ENCODE data around the gene TPRA1.

Gene TPRA1

GRCh38 chr3:127590593-127591465 is at the start of gene TPRA1:
Gene TPRA1 (minus strand): TSS chr3:127590733. CDS start chr3:127580146, 10,587 bp downstream.
- DNase-seq (ENCODE audit: low spot score): peak; percentile 89

- DNase-seq (ENCODE audit: low spot score): no peak
These were observed 49.5 kb upstream of the TPRA1 start for GRCh38 chr3:127640042-127640355.

GRCh38 chr3:127639173-127640041 is 48.9 kb upstream of the TPRA1 start:
- DNase-seq (ENCODE audit: low spot score): no peak

GRCh38 chr3:127637971-127638370 is 47.4 kb upstream of the TPRA1 start:
- DNase-seq (ENCODE audit: low spot score): no peak

- DNase-seq (ENCODE audit: low spot score): no peak
These were observed 47.0 kb upstream of the TPRA1 start for GRCh38 chr3:127637546-127637945.

- no peak for DNase-seq (ENCODE audit: low spot score)
These were observed 44.1 kb upstream of the TPRA1 start for GRCh38 chr3:127634653-127635052.

- no peak for DNase-seq (ENCODE audit: low spot score)
These were observed 41.7 kb upstream of the TPRA1 start for GRCh38 chr3:127632035-127632820.

- no peak for DNase-seq (ENCODE audit: low spot score)
These were observed 40.5 kb upstream of the TPRA1 start for GRCh38 chr3:127630811-127631714.

- DNase-seq (ENCODE audit: low spot score): no peak
These were observed 39.2 kb upstream of the TPRA1 start for GRCh38 chr3:127629467-127630403.

GRCh38 chr3:127628788-127629466 is 38.4 kb upstream of the TPRA1 start, which contains the start of gene PODXL2:
Gene PODXL2 (plus strand): TSS chr3:127629185. CDS start chr3:127629220, 35 bp downstream.
- peak; percentile 79 for DNase-seq (ENCODE audit: low spot score)

GRCh38 chr3:127628426-127628787 is 37.9 kb upstream of the TPRA1 start:
- no peak for DNase-seq (ENCODE audit: low spot score)

GRCh38 chr3:127625821-127626220 is 35.3 kb upstream of the TPRA1 start:
- no peak for DNase-seq (ENCODE audit: low spot score)

GRCh38 chr3:127624063-127624462 is 33.5 kb upstream of the TPRA1 start:
- no peak for DNase-seq (ENCODE audit: low spot score)

- DNase-seq (ENCODE audit: low spot score): no peak
These were observed 32.4 kb upstream of the TPRA1 start for GRCh38 chr3:127622772-127623576.

GRCh38 chr3:127622031-127622430 is 31.5 kb upstream of the TPRA1 start:
- DNase-seq (ENCODE audit: low spot score): no peak

- DNase-seq (ENCODE audit: low spot score): no peak
These were observed 30.3 kb upstream of the TPRA1 start for GRCh38 chr3:127620637-127621375.

- DNase-seq (ENCODE audit: low spot score): no peak
These were observed 28.4 kb upstream of the TPRA1 start for GRCh38 chr3:127618891-127619290.

All from left forelimb (tissue), 1 donor.